NCI-H187 treated with DMSO at 0.1 percent for 48 hours (cell line): ENCODE results near the gene USP8.
"Not testable (repeated sequence)": the region's sequence is repeated elsewhere in the genome, so short reads cannot be mapped to it uniquely, and the experiment has no call there.

Experiments
- DNase-seq: peaks from one replicate; lab custom pipeline; 2025; lab: John Stamatoyannopoulos, UW

USP8 gene

GRCh38 chr15:50424066-50424890, at the start of gene USP8:
USP8 (plus strand) TSS chr15:50424405; CDS start chr15:50439074, 14,669 bp downstream.
- DNase-seq: peak; percentile 68

GRCh38 chr15:50377867-50378751, 46.1 kb upstream of the USP8 start:
- no peak for DNase-seq

GRCh38 chr15:50378776-50379175, 45.4 kb upstream of the USP8 start:
- no peak for DNase-seq

GRCh38 chr15:50379413-50379812, 44.8 kb upstream of the USP8 start:
- DNase-seq: not testable (repeated sequence)

- no peak for DNase-seq
These were observed 44.1 kb upstream of the USP8 start for GRCh38 chr15:50380089-50380488.

- no peak for DNase-seq
These were observed 42.8 kb upstream of the USP8 start for GRCh38 chr15:50381438-50381837.

- DNase-seq: not testable (repeated sequence)
These were observed 41.8 kb upstream of the USP8 start for GRCh38 chr15:50382408-50382807.

GRCh38 chr15:50390554-50391264, 33.5 kb upstream of the USP8 start:
- DNase-seq: peak; percentile 7

- not testable (repeated sequence) for DNase-seq
These were observed 32.6 kb upstream of the USP8 start for GRCh38 chr15:50391561-50391960.

GRCh38 chr15:50411870-50412269, 12.3 kb upstream of the USP8 start:
- no peak for DNase-seq

- DNase-seq: no peak
These were observed 9.6 kb upstream of the USP8 start for GRCh38 chr15:50414624-50415023.

GRCh38 chr15:50415752-50416404, 8.3 kb upstream of the USP8 start:
- DNase-seq: no peak

GRCh38 chr15:50416890-50417289, 7.3 kb upstream of the USP8 start:
- DNase-seq: no peak

- DNase-seq: no peak
These were observed 6.1 kb upstream of the USP8 start for GRCh38 chr15:50418041-50418583.

- no peak for DNase-seq
These were observed 1.0 kb downstream of the USP8 start for GRCh38 chr15:50425219-50425618.

GRCh38 chr15:50425678-50426246, 1.6 kb downstream of the USP8 start:
- DNase-seq: not testable (repeated sequence)

GRCh38 chr15:50426428-50426827, 2.2 kb downstream of the USP8 start:
- DNase-seq: no peak

GRCh38 chr15:50431204-50431603, 7.0 kb downstream of the USP8 start:
- DNase-seq: no peak

GRCh38 chr15:50432230-50432629, 8.0 kb downstream of the USP8 start:
- no peak for DNase-seq

GRCh38 chr15:50435772-50436171, 11.6 kb downstream of the USP8 start:
- DNase-seq: no peak

GRCh38 chr15:50438251-50438650, 14.0 kb downstream of the USP8 start:
- no peak for DNase-seq
